Left lung (tissue), 10 donors: ENCODE results near the gene RFX8. TPM values are rescaled to one million over a fixed set of nuclear protein-coding genes. Genes with fewer than 3 reads are reported as not detected.

Experiments used
- ATAC-seq: fragments of 200-7000 bp; cut with Tn5 transposase; one replicate; pipeline ENCODE4 v1.9.1; 2020; ENCODE audit warnings: moderate library complexity
- DNase-seq, 4 donors: peaks; one replicate each; pipeline ENCODE4 v3.0.0-alpha.2; 2013 to 2020
- H3K27ac ChIP-seq, 2 donors: fragments of 200-600 bp; sonication (generic) in 1 of 2; one replicate each; pipeline versions ENCODE4 v1.5.0 to v1.8.0; 2020 to 2021
- H3K27me3 ChIP-seq, 2 donors: fragments of 200-600 bp; sonication (generic) in 1 of 2; one replicate each; pipeline versions ENCODE4 v1.5.0 to v1.8.0; 2020 to 2021
- H3K36me3 ChIP-seq, 2 donors: fragments of 200-600 bp; sonication (generic) in 1 of 2; one replicate each; pipeline versions ENCODE4 v1.5.0 to v1.8.0; 2020 to 2021
- H3K4me1 ChIP-seq, 2 donors: fragments of 200-600 bp; one replicate each; pipeline ENCODE4 v1.8.0; 2021
- H3K4me3 ChIP-seq, 2 donors: fragments of 200-600 bp; sonication (generic) in 1 of 2; one replicate each; pipeline versions ENCODE4 v1.5.0 to v1.8.0; 2020 to 2021; ENCODE audit warnings: mild to moderate bottlenecking in 1 of 2
- H3K9me3 ChIP-seq, 2 donors: fragments of 200-600 bp; sonication (generic) in 1 of 2; one replicate each; pipeline versions ENCODE4 v1.5.0 to v1.8.0; 2020 to 2021
- intact Hi-C, 2 donors: fragments of 100-400 bp; cut with DNase I; formaldehyde crosslinking; loops; one replicate each; pipeline versions ENCODE4 v1.11.2 to v1.14.2; 2022
- polyA plus RNA-seq, 6 donors: library from polyadenylated mRNA; unstranded; fragments of 120-200 nt; gene quantifications; one replicate each; pipeline ENCODE4 v1.2.1, GENCODE V29; 2013; ENCODE audit not compliant: insufficient read length in 6 of 6
- total RNA-seq, 2 donors: library from RNA; stranded (reverse); fragmentation: NEBNext Ultra II Directional; extraction: Animal tissue kit (Norgen Biotek cat#: 25700); gene quantifications; one replicate each; pipeline ENCODE4 v1.2.1, GENCODE V29; 2021
- TF ChIP-seq, protein P1 (sequence below), 2 donors: fragments of 200-600 bp; sonication (generic) in 1 of 2; IDR thresholded peaks; one replicate each; pipeline versions ENCODE4 v1.5.0 to v1.8.0; 2021; ENCODE audit warnings: antibody characterized with exemption in 2 of 2
- donor health status: DM: no; HTN: yes; CAD: no.
- donor health status: DM: no; HTN: no; CAD: no.

Gene RFX8
- total and polyA plus RNA-seq, 8 donors, result 0.41 to 1.6 (median 1.3) TPM; not detected in 1

DNA sequence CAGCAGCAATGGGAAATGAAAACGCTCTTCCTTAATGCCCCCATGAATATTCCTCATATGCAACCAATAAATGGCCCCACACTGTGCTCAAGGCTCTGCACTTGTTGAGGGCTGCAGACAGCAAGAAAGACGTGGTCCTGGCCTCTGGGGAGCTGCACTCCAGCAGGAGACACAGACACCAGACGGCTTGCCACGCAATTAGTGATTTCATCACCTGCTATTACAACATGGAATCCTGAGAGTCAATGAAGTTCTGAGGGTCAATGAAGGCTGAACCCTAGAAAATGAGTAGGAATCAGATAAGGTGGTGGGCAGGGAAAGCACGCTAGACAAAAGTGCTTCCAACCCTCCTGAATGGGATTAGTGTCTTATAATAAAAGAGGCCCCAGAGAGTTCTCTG lies 106.5 kb downstream of the RFX8 start:
- Histone ChIP-seq H3K36me3 (no peaks in the 10 kb centered on the region), H3K4me3 (no peak overlapping the region), H3K9me3 (peaks cover 0 to 4% of the 10 kb centered on the region in 2 donors), H3K27me3 (no peaks in the 10 kb centered on the region), H3K27ac (no peak overlapping the region), H3K4me1 (no peaks in the 10 kb centered on the region)
- TF ChIP-seq, protein P1, sequence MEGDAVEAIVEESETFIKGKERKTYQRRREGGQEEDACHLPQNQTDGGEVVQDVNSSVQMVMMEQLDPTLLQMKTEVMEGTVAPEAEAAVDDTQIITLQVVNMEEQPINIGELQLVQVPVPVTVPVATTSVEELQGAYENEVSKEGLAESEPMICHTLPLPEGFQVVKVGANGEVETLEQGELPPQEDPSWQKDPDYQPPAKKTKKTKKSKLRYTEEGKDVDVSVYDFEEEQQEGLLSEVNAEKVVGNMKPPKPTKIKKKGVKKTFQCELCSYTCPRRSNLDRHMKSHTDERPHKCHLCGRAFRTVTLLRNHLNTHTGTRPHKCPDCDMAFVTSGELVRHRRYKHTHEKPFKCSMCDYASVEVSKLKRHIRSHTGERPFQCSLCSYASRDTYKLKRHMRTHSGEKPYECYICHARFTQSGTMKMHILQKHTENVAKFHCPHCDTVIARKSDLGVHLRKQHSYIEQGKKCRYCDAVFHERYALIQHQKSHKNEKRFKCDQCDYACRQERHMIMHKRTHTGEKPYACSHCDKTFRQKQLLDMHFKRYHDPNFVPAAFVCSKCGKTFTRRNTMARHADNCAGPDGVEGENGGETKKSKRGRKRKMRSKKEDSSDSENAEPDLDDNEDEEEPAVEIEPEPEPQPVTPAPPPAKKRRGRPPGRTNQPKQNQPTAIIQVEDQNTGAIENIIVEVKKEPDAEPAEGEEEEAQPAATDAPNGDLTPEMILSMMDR (IDR thresholded peaks at IDR 0.05), result no peak
- DNase-seq, result no peak
- intact Hi-C loops, result no loop called here
- no peak for ATAC-seq

DNA sequence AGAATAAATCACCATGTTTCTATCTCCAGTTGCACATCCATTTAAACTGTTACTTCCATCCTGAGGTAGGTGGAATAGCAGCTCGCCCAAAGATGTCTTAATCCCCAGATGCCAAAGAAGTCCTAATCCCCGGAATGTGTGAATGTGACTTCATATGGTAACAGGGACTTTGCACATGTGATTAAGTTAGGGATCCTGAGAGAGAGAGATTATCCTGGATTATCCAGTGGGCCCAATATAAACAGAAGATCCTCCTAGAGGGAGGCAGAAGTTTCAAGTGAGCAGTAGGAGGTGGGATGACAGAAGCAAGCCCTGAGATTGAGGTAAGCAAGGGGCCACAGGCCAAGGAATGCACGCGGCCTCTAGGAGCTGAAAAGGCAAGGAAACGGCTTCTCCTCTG lies 107.4 kb downstream of the RFX8 start:
- TF ChIP-seq, protein P1 (IDR thresholded peaks at IDR 0.05), result no peak
- H3K36me3 ChIP-seq, result no peaks in the 10 kb centered on the region
- no peaks in the 10 kb centered on the region for H3K4me1 ChIP-seq
- ATAC-seq, result no peak
- H3K4me3 ChIP-seq, result no peak overlapping the region
- H3K27me3 ChIP-seq, result no peaks in the 10 kb centered on the region
- H3K9me3 ChIP-seq, result no peaks in the 10 kb centered on the region
- intact Hi-C loops, result no loop called here
- DNase-seq, result no peak
- no peak overlapping the region for H3K27ac ChIP-seq

DNA sequence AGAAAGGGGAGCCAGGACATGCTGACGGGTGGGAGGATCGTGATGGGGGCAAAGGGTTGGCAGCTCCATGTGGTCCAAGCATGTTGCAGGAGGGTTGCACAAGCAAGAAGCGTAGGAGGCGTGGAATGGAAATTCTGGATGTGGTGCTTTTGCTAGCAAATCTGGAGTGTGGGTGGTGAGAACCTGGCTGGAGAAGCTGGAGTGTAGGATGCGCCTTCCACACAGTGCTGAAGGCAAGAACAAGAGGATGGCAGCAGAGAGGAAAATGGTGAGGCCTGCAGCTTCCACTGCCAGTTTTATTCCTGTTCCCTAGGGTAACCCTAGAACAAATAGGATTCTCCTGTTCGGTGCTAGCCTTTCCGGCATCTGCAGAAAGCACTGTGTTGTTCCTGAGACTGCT lies 110.0 kb downstream of the RFX8 start:
- Histone ChIP-seq H3K27me3 (no peaks in the 10 kb centered on the region), H3K27ac (no peak overlapping the region), H3K36me3 (no peaks in the 10 kb centered on the region), H3K4me3 (no peak overlapping the region), H3K9me3 (no peaks in the 10 kb centered on the region), H3K4me1 (peaks cover 0 to 7% of the 10 kb centered on the region in 2 donors)
- ATAC-seq, result no peak
- intact Hi-C loops, result no loop called here
- DNase-seq, result no peak
- TF ChIP-seq, protein P1 (IDR thresholded peaks at IDR 0.05), result no peak

DNA sequence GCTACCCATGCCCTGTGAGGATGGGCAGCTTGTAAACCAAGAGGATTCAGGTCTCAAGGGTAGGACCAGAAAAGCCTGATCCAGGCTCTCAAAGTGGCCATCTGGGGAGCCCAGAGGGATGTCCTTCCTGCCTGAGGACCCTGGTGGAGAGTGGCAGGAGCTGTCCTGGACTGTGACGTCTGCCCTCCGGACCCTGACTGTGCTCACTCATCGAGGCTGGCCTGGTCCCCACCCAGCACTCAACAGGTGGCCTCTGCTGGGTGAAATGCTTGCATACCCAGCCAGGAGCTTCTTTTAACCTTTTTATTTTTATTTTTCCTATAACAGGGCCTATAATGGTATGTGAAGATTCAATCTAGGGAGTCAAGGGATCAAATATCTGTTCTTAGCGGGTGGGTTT lies 112.1 kb downstream of the RFX8 start:
- Histone ChIP-seq H3K27ac (no peak overlapping the region), H3K9me3 (no peaks in the 10 kb centered on the region), H3K4me1 (peaks cover 0 to 7% of the 10 kb centered on the region in 2 donors), H3K4me3 (no peak overlapping the region), H3K36me3 (no peaks in the 10 kb centered on the region), H3K27me3 (no peaks in the 10 kb centered on the region)
- ATAC-seq (no peak), DNase-seq (no peak)
- intact Hi-C loops, result no loop called here
- TF ChIP-seq, protein P1 (IDR thresholded peaks at IDR 0.05), result no peak

DNA sequence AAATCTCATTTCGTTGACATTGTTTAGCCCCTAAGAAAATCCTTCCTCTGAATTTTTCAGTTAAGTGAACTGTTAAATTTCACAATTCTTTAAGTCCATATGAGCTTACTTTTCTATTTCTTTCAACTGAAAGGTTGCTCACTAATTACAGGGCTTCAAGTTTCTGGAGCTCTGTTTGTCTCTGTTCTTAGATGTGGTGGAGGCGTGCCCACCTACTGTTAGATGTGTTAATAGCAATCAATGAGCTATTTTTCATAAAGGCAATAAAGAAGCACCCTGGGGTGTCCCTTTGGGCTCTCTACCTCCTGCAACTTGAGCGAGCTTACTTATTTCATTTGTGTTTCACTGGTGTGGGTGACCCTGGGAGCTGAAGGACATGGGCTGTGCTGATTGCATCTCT lies 112.6 kb downstream of the RFX8 start:
- TF ChIP-seq, protein P1 (IDR thresholded peaks at IDR 0.05), result no peak
- intact Hi-C loops, result no loop called here
- H3K27ac ChIP-seq, result no peak overlapping the region

More for the DNA sequence above, 112.6 kb downstream of the RFX8 start:
- Histone ChIP-seq H3K27me3 (no peaks in the 10 kb centered on the region), H3K36me3 (no peaks in the 10 kb centered on the region), H3K4me3 (no peak overlapping the region), H3K4me1 (peaks cover 0 to 7% of the 10 kb centered on the region in 2 donors), H3K9me3 (no peaks in the 10 kb centered on the region)
- ATAC-seq, result no peak
- no peak for DNase-seq
